Fibroblast of peridontal ligament (primary cell): ENCODE measurements around the gene TMEM181.
"Not testable (repeated sequence)": the region's sequence is repeated elsewhere in the genome, so short reads cannot be mapped to it uniquely, and the experiment has no call there.

ENCODE experiments used
- DNase-seq: peaks from one replicate; pipeline ENCODE4 v3.0.0-alpha.2; 2010; ENCODE audit errors: extremely low read depth

Gene TMEM181

DNA sequence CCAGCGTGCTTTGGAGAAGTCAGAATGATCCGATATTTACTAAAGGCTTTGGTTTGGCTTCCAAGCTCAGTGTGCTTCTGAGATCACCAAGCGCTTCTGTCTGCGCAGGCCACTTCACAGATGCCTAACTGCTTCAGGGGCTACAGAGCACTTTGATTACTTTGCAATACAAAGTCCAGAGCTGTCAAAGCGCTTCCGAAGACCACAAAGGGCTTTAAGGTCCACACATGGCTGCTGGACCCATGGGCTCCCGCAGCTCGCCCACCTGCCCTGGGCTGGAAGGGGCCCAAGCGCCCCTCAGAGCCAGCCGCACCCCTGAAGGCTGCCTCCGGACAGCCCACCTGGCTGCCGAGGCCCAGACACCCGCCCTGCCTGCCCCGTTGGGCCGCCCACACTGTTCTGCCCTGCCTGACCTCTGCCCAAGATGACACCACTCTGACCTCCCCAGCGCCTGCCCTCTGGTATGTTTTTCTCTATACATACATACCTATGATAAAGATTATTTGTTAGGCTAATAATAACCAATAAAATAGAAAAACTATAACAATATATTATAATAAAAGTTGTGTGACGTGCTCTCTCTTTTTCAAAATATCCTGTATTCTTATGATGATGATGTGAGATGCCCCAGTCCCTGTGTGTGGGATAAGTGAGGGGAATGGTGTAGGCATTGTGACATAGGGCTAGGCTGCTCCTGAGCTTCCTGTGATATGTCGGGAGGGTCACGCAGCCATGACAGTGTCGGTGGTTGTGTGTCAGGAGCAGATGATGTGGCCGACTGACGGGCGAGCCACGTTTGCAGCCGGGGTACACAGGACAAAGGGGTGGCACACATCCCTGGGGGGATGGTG is 62.0 kb downstream of the TMEM181 start:
- no peak for DNase-seq

DNA sequence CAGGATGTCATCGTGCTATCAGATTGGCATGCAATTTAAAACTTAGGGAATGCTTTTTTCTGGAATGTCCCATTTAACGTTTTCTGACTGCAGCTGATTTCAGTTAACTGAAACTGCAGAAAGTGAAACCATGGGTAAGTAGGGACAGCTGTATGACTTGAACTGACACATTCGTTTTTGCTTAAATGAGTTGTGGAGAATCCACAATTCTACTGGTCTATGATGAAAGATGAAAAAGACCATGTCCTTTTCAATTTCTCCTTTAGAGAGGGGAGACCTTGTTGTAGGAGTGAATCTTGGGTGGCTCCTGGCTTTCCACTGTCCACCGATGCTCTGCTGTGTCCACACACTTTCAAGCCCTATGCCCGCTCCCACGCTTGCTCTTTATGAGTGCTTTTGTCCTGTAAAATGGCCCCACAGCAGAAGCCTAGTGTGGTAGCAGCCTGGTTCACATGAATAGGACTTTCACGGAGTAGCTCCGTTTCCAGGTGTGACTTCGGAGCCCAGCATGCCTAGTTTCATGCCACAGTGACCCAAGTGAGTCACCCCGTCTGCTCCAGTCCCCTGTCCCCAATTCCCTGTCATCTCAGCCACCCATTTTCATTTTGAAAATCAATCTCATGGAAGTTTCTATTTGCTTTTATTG is 62.8 kb downstream of the TMEM181 start:
- DNase-seq: peak; percentile 40

DNA sequence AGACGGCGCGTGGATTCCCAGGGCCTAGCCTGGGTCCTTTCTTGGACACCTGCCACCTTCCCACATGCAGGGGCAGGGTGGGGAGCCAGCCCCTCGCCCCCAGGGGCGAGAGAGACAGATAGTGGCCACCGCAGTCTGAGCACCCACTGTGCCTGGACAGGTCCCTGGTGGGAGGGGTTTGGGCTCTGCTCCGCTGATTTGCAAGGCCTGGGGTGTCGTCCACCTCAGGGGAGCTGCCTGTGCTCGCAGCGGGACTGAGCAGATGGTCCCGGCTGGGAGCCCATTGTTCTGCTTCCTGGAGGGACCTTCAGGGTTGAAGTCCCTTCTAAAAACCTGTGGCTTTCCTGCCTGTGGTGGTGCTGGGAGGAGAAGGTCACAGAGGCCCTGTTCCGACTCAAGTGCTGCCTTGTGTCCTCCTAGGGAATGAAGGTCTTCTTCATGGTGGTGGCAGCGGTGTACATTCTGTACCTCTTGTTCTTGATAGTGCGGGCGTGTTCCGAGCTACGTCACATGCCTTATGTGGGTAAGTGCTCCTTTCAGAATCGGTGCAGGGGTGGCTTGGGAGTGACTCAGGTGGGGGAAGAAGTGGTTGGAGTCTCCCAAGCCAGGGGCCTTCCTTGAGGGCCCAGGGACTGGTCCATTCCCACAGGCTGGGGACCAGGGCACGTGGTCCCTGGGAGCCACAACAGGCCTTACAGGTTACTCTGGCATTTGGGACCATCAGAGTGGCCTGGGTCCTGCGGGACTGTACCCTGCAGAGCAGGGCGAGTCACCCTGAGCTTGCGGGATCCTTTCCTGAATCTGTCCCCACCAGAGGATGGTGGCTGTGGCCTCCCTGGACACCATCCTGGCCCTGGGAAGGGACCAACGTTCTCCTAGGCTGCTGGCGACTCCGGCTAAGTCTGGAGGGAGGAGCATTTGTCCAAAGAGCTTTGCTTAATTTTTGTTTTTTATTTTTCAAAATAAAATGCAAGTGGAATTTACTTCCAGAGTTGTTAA is 65.1 kb downstream of the TMEM181 start:
- DNase-seq: no peak

DNA sequence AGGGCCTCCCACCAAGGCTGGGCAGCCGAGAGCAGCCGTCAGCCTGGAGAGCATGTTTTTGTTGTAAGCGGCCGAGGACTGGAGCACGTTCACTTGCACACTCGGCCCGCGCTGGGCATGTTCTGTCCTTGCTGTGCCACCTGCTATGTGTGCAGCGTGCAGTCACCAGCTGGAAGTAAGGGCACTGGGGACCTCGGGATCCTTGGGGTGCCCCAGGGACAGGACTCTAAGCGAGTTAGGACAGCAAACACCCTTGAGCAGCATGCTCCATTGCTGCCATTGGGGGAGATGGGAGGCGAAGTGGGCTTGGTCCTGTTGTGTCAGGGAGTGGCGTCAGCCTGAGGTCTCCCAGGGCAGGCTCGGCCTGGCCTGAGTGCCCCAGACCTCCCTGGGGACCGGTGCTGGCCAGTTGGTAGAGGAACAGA is 66.0 kb downstream of the TMEM181 start:
- DNase-seq: no peak

DNA sequence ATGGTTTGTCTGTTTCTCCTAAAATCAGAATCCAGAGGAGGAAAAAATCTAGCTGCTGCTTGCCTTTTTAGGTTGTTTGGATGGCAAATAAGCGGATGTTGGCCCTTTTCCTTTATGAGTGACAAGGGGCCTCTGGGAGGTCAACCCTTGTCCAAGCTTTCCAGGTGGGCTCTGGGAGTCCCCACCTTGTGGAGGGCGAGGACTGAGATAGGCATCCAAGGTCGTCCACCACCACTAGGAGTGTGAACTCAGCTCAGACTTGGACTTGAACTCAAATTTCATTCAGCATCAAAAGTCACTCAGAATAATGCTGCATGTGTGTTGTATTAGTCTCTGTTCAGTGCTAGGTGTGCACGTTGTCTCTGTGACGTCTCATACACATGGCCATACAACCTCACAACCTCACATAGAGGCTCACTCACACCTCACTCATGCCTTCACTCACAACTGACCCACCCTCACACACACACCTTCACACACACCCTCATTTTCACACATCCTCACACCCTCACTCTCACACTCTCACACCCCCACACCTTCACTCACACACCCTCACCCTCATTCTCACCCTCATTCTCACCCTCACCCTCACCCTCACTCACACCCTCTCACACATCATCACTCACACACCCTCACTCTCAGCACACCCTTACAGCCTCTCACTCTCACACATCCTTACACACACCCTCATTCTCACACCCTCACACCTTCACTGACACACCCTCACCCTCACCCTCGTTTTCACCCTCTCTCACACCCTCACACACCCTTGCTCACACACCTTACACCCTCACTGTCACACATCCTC is 66.7 kb downstream of the TMEM181 start:
- DNase-seq: no peak

DNA sequence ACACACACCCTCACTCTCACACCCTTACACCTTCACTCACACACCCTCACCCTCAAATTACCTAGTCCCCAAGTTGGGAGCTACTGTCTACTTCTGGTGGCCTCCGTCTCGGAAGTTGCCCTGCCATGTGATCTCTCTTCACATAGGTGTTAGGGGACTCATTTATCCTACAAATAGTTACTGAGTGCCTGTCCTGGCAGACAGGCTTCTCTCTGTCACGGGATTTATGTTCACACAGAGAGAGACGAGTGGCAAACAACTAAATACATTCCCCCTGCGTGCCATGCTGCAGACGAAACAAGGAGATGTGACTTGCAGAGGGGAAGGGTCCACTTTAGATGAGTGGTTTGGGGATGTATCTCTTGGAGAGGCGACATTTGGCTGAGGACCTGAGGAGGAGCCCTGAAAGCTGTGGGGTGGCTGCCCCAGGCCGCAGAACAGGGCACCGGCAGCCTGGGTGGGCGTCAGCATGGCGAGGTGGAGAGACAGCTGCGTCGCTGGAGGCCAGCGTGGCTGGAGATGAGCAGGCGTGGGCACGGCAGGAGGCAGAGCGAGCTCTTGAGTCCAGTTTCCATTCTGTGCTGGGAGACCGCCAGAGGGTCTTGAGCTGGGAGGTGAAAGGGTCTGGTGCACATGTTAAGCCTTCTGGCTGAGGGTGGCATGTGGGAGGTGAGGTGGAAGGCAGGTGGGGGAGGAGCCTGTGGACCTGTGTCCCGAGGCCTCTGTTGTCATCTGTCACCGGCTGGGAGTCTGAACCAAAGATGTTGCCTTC is 67.5 kb downstream of the TMEM181 start:
- no peak for DNase-seq

DNA sequence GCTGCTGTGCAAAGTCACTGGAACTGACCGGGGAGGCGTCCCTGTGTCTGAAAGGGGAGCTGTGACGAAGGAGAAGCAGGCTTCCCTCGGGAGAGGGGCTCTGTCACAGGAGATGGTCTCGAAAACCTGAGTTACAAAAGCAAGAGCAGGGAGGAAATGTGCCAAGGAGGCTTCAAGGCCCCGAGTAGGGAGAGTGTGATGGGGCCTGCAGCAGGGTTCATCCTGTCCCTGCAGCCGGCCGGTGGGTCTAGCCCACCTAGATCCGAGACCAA is 68.0 kb downstream of the TMEM181 start:
- DNase-seq: no peak

DNA sequence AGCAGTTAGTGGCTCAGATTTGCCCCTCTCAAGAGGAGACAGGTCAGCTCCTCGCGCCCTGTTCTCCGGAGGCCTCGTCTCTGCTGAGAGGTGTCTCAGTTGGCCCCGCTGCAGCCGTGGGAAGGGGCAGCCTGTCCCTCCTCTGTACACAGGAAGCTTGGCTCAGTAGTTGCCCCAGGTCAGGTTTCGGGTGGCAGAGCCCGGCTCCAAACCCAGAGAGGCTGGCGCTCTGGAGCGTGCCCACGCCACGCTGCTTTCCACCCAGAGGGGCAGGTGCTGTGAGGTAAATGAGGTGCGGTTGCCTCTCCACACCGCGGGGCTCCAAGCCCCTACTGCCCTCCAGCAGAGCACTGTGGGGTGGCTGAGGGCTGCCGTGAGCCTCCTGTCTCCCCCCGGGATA is 68.7 kb downstream of the TMEM181 start:
- DNase-seq: no peak

DNA sequence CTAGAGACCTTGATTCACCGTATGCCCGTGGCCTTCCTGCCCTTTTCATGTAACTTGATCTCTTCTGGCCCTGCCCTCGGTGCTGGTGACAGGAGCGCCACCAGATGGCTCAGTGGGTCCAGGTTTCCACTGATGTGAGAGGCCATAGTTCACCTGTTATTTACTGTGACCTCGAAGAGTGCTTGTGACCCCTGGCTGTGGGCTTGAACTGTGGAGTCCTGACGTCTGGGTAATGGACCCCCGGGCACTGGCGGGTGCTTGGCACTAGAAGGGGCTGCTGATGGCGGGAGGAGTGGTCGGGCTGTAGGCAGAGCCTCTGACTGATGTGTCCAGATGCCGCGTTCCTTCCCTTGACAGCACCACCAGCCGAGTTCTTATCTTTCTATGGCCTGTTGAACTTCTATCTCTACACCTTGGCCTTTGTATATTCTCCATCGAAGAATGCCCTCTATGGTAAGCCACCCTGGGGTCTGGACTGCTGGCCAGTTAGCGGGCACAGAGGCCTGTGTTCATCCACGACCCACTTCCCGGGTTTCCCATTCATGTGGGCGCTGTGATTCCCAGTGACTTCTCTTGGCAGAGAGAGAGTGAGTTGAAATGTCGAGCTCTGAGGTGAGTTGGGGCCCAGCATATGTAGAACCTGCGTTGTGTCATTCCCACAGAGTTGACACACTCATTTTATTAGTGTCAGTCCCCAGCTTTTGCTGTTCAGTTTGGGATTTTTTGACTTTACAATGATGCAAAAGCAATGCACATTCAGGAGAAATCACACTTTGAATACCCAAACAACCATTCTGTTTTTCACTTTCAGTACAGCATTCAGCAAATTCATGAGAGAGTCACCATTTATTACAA is 69.7 kb downstream of the TMEM181 start:
- DNase-seq: no peak

DNA sequence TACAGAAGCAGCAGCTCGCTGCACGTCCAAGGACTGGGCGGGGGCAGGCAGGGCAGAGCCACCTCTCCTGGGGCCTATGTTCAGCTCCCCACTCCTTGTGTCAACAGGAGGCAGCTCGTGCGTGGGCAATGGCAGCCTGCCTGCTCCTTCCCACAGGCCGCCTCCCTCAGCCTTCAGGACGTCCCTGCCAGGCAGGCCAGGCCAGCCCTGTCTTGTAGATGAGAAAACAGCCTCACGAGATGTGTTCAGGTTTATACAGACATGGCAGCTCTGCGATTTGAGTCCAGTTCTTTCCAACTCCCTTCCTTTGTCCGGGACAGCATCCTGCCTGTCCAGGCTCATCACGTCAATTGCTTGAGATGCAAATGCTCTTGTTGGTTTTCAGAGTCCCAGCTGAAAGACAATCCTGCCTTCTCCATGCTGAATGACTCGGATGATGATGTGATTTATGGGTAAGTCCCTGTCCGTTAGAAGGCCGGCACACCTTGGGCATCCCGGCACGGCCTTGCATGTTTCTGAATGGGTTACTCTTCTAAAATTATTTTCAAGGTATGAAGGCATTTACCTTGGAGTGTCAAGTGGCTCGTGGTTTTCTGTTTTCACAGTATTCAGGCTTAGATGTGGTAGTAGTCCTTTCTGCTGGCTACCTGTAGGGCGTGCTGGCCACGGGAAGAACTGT is 71.2 kb downstream of the TMEM181 start:
- DNase-seq: peak; percentile 69

DNA sequence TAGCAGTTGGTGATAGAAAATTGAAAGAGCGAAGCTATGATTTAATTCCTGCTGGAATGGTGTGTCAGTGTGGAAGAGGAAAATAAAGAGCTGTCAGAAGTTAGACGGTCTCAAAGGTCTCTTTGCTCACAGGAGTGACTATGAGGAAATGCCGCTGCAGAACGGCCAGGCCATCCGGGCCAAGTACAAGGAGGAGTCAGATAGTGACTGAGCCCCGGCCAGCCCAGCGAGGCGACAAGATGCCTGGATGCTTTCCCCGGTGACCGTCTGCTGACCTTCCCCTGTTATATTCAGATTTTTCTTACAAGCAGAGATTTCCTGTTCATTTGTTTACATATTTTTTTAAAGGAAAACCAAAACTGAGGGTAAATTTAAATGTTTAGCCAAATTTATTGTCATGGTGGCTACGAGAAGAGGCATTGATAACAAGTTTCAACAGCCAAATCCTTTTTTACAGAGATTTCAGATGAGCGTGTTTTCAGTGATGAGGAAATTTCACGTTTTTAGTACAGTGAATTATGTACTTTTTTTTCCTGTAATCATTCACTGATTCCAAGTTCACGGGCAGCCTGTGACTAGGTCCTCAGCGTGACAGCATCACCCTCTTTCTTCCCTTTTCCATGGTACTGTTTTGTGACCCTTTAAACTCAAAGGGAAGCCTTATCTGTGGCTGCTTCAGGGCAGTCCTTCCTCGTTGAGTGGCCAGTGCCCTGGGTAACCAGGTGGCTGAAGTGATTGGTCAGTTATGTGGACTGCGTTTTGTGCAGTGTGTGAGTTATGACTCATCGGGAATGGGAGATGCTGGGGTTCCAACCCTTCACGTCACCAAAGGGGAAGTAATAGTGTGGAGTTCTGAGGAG is 72.0 kb downstream of the TMEM181 start:
- peak; percentile 86 for DNase-seq

DNA sequence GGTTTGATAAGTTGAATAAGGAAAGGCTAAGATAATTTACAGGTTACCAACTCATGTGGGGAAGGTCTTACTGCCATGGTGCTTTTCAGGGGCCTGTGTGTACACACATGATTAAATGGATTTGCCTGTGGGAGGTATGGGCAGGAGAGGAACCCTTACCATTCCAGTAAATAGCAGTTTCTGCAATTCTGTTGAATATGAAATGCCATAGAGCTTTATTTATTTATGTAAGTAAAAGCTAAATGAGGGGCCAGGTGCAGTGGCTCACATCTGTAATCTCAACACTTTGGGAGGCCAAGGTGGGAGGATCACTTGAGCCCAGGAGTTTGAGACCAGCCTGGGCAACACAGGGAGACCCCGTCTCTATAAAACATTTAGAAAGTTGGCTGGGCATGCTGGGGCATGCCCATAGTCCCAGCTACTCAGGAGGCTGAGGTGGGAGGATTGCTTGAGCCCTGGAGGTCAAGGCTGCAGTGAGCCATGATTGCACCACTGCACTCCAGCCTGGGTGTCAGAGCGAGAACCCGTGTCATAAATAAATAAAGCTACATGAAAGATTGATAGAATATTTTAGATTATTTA is 72.7 kb downstream of the TMEM181 start:
- DNase-seq: not testable (repeated sequence)

DNA sequence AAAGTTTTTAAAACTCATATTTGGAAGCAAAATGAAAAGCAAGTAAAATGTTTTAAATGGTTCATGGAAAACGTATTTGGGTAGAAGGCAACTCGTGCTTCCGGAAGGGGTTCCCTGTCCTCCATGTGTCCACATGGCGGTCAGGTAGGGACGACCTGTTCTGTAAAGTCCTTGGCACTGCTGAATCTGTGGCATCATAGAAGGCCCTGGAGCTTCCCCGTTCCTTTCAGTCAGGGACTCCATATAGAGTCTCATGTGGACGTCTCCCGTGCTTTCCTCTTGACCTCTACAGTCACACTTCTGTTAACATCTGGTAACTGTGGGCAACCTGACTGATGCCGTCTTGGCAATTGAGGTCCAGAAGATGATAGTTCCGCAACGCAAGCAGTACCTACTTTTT is 73.2 kb downstream of the TMEM181 start:
- no peak for DNase-seq

DNA sequence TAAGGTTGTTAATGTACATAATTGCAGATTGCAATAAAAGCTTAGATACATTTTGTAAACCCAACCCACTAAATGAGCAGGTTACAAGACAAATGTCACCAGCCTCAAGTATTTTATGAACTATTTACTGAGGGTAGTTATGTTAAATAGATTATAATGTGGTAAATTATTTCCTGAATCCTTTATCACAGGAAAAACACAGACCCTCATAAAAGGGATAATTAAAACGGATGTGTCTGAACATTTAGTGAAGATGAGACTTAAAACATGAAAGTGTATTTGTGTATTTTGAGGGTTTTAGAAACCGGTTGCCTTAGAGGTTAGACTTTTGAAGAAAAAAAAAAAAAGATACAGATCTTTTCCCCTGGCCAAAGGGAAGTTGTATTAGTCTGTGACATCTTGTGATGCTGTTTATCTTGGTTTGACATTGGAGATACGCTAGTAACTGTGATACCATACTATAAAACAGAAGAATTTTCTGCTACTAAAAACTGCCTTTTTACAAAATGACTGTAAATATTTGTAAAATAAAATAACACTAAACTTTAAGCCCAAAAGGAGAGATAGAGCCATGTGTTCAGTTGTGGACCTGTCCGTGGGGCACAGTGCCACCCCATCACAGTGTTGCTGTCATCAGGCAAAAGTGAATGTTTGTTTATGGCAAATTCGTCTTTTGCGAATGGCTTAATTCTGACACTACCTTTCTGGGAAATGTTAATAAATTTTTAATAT is 75.0 kb downstream of the TMEM181 start:
- DNase-seq: no peak

DNA sequence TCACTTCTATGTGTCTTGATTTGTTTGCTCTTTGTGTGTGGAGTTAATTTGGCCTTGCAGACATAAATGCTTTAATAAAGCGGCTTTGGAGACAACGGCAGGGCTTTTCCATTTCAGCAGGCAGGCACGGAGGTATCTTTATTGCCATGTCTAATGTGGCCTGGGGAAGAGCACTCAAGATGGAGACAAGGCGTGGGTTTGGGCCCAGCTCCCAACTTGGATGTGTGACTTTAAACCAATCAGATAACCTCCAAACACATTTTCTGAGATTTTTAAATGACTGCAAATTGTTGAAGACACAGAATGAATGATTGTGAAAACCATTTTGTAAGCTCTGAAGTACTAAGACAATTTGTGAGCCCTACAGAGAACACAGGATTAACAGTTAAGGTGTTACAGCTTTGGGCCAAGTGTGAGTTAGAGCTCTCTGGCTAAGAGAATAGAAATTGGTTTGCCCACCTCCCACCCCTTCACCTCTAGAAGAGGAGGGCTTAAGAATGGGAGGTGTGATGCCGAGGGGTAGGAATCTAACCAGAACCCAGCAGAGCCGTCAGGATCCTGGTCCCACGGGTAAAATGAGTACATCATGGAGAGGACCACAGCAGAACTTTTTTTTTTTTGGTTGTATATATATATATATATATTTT is 75.7 kb downstream of the TMEM181 start:
- DNase-seq: no peak

DNA sequence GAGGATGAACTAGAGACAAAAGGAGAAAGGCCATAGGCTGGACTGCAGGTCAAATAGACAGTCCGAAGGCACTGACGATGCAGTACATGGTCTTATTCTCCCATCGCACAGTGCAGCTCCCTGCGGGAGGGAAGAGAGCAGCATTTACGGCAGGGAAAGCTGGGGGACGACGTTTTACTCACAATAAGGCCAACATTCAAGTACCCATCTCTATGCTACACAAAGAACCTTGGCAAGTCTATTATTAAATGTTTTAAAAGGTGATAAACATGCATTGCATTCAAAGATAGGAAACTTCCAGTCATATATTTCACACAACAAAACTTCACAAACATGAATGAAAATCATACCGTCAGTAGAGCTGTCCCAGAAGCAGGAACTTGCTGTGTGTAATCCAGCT is 76.9 kb downstream of the TMEM181 start:
- DNase-seq: no peak
